HG03196 (cell line): ENCODE data around the gene PPP1CA.
A peak's percentile ranks its signal among the peaks of the same experiment; 100 is the strongest.
"Not testable (repeated sequence)": the region's sequence is repeated elsewhere in the genome, so short reads cannot be mapped to it uniquely, and the experiment has no call there.

Source experiments
- ATAC-seq: cut with Tn5 transposase; IDR thresholded peaks from one replicate; pipeline ENCODE4 v1.9.1; 2021; ENCODE audit not compliant: unreplicated experiment

Gene PPP1CA

GRCh38 chr11:67404515-67405195 lies 3.0 kb upstream of the PPP1CA start:
- no peak for ATAC-seq

GRCh38 chr11:67403085-67403484 lies 1.4 kb upstream of the PPP1CA start:
- ATAC-seq = not testable (repeated sequence)

DNA sequence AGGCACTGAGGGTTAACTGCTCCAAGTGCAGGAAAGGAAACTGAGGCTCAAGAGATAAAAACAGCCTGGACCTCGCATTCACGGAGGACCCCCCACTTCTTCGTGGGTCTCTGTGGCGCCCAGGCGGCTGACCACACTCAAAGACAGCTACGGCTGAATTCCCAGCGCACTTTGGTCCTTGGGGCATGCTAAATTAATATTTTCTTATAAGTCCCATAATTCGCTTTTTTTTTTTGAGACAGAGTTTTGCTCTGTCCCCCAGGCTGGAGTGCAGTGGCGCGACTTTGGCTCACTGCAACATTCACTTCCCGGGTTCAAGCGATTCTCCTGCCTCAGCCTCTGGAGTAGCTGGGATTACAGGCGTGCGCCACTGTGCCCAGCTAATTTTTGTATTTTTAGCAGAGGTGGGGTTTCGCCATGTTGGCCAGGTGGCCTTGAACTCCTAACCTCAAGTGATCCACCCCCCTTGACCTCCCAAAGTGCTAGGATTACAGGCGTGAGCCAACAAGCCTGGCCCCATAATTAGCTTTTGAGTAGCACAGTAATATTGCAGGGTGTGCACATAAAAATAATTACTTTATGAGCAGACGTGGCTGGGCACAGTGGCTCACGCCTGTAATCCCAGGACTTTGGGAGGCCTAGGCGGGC lies 658 bp upstream of the PPP1CA start:
- ATAC-seq = not testable (repeated sequence)

- ATAC-seq = no peak
Measured at GRCh38 chr11:67400942-67401494, 640 bp downstream of the PPP1CA start.

GRCh38 chr11:67400251-67400941 lies 1.3 kb downstream of the PPP1CA start:
- ATAC-seq = no peak

DNA sequence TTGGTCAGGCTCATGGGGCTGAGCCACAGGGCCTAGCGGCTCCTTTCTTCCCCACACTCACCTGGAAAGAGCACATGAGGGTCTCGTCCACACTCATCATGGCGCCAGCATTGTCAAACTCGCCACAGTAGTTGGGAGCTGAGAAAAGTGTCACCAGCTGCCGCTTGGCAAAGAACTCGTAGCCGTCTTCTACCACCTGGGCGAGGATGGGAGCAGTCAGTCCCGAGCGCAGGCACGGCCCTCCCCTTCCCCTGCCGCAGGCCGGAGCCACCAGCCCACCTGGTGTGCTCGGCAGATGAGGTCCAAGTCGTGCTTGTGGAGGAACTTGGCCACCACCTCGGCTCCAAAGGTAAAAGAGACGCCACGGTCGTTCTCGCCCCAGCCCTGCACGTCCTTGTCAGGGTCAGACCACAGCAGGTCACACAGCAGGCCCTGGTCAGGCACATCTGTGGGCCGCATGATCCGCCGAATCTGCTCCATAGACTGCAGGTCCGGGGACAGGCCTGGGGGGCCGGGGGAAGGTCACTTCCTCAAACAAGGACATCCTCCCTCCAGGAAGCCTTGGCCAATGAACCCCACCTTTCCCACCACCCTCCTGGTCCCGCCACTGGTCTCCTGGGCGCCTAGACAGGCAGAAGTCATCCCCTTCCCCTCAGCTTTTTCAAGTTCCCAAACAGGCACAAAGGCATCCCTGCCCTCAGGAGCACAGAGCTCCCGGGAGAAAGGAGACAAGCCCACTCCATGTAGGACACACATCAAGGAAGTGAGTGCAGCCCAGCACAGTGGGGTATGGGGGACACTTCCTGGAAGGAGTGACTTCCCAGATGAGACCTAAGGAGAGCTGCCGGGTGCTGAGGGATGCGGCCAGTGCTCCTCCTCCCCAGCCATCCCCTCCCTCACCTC lies 2.7 kb downstream of the PPP1CA start:
- ATAC-seq = no peak

- ATAC-seq = no peak
Measured at GRCh38 chr11:67397986-67398660, 3.5 kb downstream of the PPP1CA start.

DNA sequence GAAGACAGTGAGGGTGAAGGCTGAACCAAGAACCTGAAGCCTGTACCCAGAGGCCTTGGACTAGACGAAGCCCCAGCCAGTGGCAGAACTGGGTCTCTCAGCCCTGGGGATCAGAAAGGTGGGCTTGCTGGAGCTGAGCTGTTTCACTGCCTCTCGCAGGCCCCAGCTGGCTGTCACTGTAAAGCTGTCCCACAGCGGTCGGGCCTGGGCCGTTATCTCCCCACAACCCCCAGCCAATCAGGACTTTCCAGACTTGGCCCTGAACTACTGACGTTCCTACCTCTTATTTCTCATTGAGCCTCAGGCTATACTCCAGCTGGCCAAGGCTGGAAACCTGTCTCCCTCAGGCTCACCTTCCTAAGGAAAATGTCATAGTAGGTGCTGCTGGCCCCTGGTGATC lies 4.1 kb downstream of the PPP1CA start:
- no peak for ATAC-seq

GRCh38 chr11:67396587-67397389 lies 4.9 kb downstream of the PPP1CA start:
- no peak for ATAC-seq

DNA sequence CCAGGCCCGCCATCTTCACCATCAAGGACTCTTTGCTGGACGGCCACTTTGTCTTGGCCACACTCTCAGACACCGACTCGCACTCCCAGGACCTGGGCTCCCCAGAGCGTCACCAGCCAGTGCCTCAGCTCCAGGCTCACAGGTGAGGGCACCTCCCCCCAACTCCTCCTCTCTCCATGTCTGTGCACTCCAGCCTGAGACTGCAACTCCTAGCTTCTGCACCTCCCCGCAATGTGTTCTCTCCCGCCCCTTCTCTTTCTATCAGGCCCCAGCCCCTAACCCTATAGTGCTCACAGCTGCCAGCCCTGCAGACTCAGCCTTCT lies 5.4 kb downstream of the PPP1CA start:
- ATAC-seq = no peak

DNA sequence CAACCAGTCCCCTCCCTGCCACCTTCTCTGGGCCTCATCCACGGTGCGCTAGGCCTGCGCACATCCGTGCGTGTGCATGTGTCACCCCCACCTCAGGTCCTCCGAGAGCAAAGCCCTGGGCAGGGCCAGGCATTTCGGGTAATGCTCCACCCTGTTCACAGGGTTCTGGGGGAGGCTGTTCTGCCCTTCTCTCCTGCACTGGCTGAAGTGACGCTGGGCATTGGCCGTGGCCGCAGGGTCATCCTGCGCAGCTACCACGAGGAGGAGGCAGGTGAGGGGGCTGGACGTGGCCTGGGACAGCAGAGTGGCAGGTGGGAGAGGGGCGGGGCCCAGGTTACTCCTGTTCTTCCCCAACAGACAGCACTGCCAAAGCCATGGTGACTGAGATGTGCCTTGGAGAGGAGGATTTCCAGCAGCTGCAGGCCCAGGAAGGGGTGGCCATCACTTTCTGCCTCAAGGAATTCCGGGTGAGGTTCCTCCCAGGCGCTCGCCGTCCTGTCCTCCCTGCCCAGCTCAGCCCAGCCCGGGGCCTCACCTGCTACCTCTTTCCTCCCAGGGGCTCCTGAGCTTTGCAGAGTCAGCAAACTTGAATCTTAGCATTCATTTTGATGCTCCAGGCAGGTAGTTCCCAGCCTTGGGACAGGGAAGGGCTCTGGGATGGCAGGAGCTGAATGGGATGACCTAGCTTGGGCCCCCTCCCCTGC lies 6.0 kb downstream of the PPP1CA start:
- no peak for ATAC-seq

DNA sequence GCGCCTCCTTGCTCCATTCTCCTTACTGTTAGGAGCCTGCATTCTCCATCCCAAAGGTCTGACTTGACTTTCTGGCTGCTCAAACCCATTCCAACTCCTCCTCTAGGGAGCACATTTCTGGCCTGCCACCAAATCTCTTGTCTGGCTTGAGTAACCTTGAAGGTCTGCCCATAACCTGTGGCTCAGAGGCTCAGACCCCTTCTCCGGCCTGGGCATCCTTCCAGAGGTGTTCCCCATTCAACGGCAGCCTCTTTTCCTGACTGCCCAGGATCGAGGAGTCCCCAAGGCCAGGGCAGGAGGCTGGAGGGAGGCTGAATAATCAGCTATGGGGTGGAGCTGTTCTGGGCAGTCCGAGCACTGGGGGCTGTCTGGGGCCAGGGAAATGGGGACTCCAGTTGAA lies 7.7 kb downstream of the PPP1CA start:
- no peak for ATAC-seq

GRCh38 chr11:67393437-67393836 lies 8.2 kb downstream of the PPP1CA start:
- no peak for ATAC-seq

- ATAC-seq = no peak
Measured at GRCh38 chr11:67392183-67392715, 9.4 kb downstream of the PPP1CA start.

GRCh38 chr11:67391304-67392182 lies 10.1 kb downstream of the PPP1CA start, which contains the start of gene RAD9A:
Gene RAD9A (plus strand): TSS chr11:67391986. CDS start chr11:67392045, 59 bp downstream.
- ATAC-seq = peak; percentile 54

DNA sequence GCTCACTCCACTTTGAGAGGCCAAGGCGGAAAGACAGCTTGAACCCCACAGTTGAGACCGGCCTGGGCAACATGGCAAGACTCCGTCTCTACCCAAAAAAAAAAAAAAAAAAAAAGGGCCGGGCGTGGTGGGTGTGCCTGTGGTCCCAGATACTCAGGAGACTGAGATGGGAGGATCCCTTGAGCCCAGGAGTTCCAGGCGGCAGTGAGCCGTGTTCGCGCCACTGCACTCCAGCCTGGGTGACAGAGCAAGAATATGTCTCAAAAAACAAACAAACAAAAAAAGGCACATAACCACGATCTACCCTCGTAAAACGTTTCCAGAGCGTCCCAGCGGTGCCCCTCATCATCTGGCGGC lies 10.7 kb downstream of the PPP1CA start:
- ATAC-seq = no peak

DNA sequence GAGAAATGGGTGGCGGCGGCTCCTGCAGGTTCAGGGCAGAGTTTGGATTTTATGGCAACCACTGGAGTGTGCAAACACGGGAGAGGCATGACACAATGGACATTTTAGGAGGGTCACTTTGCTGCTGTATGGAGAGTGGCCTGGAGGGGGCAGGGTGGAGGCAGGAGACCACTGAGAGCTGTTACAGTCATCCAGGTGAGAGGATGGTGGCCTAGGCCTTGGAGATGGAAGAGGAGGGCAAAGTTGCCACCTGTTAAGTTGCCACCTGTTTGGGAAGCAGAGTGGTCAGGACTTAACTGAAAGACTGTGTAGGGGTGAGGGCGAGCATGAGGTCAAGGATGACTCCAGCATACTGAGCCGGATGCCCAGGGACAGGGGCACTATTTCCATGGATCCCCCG lies 12.2 kb downstream of the PPP1CA start:
- no peak for ATAC-seq

DNA sequence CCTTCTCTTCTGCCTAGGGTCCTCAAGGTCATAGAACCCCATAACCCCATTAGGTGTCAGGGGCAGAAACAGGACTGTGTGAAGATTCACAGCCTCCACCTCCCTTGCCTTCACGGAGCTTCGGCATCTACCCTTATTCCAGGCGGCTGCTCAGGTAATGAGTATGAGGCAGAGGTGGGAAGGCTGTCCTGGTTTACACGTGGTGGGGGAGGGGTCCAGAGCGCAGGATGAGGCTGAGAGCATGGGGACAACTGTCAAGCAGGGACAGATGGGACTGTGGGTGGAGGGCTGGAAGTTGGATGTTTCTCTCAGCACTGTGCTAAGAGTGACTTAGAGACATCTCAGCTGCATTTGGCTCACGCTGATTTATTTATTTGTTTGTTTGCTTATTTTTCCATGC lies 14.1 kb downstream of the PPP1CA start:
- no peak for ATAC-seq
